ENCODE data around the gene PLB1. TPM values are rescaled to one million over a fixed set of nuclear protein-coding genes. Genes with fewer than 3 reads are reported as not detected.

Gene PLB1
- polyA plus RNA-seq, 1 donor from 2014 or later, result 2.8 TPM

- TF ChIP-seq TAF1 (IDR thresholded peaks at IDR 0.05; ENCODE audit: low read depth) (no peak), SMC3 (conservative IDR thresholded peaks at IDR 0.05; ENCODE audit: poor library complexity) (no peak)
These were observed 49.2 kb downstream of the PLB1 start (continued) for GRCh38 chr2:28544922-28545589.

- H4K20me1 ChIP-seq (ENCODE audit: insufficient read depth), result no peaks in the 10 kb centered on the region
- H2AFZ ChIP-seq (ENCODE audit: low read depth, low read length), result no peak overlapping the region
- H3K79me2 ChIP-seq (replicated peaks; ENCODE audit: insufficient read depth, low read length), result no peaks in the 10 kb centered on the region
- no peaks in the 10 kb centered on the region for H3K27me3 ChIP-seq (ENCODE audit: insufficient read depth, low read depth, low read length)
- no peaks in the 10 kb centered on the region for H3K9me2 ChIP-seq (ENCODE audit: insufficient read depth, low read length)
- H3F3A ChIP-seq (ENCODE audit: insufficient read depth, low read length, poor library complexity, severe bottlenecking), result no peaks in the 10 kb centered on the region
- no peaks in the 10 kb centered on the region for H3K36me3 ChIP-seq (ENCODE audit: insufficient read depth, low read length)
- TF ChIP-seq CTCF (IDR thresholded peaks at IDR 0.05; ENCODE audit: poor library complexity, severe bottlenecking), result no peak
- no peak for TF ChIP-seq POLR2AphosphoS5 (IDR thresholded peaks at IDR 0.05)
- H3K4me2 ChIP-seq (ENCODE audit: low read length), result no peak overlapping the region
- H3K9ac ChIP-seq (ENCODE audit: low read length), result no peak overlapping the region
- H3K4me3 ChIP-seq (ENCODE audit: low read length), result no peak overlapping the region
- H3K27ac ChIP-seq (ENCODE audit: low read length), result no peak overlapping the region
- no peaks in the 10 kb centered on the region for H3K9me3 ChIP-seq (ENCODE audit: low read length)
These were observed 49.8 kb downstream of the PLB1 start for GRCh38 chr2:28545590-28546200.

GRCh38 chr2:28546242-28546641 is 50.4 kb downstream of the PLB1 start:
- no peak overlapping the region for H2AFZ ChIP-seq (ENCODE audit: low read depth, low read length)
- H3K27me3 ChIP-seq (ENCODE audit: insufficient read depth, low read depth, low read length), result no peaks in the 10 kb centered on the region
- H3K4me2 ChIP-seq (ENCODE audit: low read length), result no peak overlapping the region
- TF ChIP-seq EP300 (conservative IDR thresholded peaks at IDR 0.05; ENCODE audit: poor library complexity, severe bottlenecking), result no peak
- TF ChIP-seq SMC3 (conservative IDR thresholded peaks at IDR 0.05; ENCODE audit: poor library complexity), result no peak
- no peak for TF ChIP-seq TAF1 (IDR thresholded peaks at IDR 0.05; ENCODE audit: low read depth)
- TF ChIP-seq EZH2 (IDR thresholded peaks at IDR 0.05; ENCODE audit: borderline replicate concordance, insufficient read depth, low read length, poor library complexity, severe bottlenecking), result no peak
- no peak for TF ChIP-seq POLR2AphosphoS5 (IDR thresholded peaks at IDR 0.05)
- TF ChIP-seq MXI1 (conservative IDR thresholded peaks at IDR 0.05; ENCODE audit: poor library complexity, severe bottlenecking), result no peak
- no peak for TF ChIP-seq CTCF (IDR thresholded peaks at IDR 0.05; ENCODE audit: poor library complexity, severe bottlenecking)
- no peak for TF ChIP-seq RAD21 (conservative IDR thresholded peaks at IDR 0.05)
- TF ChIP-seq REST (IDR thresholded peaks at IDR 0.05; ENCODE audit: borderline replicate concordance), result no peak
- no peak overlapping the region for H3K4me3 ChIP-seq (ENCODE audit: low read length)
- H4K20me1 ChIP-seq (ENCODE audit: insufficient read depth), result no peaks in the 10 kb centered on the region
- H3K9ac ChIP-seq (ENCODE audit: low read length), result no peak overlapping the region
- no peak overlapping the region for H3K27ac ChIP-seq (ENCODE audit: low read length)
- H3F3A ChIP-seq (ENCODE audit: insufficient read depth, low read length, poor library complexity, severe bottlenecking), result no peaks in the 10 kb centered on the region
- no peaks in the 10 kb centered on the region for H3K9me2 ChIP-seq (ENCODE audit: insufficient read depth, low read length)
- H3K36me3 ChIP-seq (ENCODE audit: insufficient read depth, low read length), result no peaks in the 10 kb centered on the region
- H3K79me2 ChIP-seq (replicated peaks; ENCODE audit: insufficient read depth, low read length), result no peaks in the 10 kb centered on the region
- no peaks in the 10 kb centered on the region for H3K9me3 ChIP-seq (ENCODE audit: low read length)

Measured in neural cell (in vitro differentiated cells).